NCI-H2171 (cell line): Measurements from ENCODE around the gene ZNF580.

Source experiments
- DNase-seq: peaks from one replicate; lab custom pipeline; 2025; lab: John Stamatoyannopoulos, UW

ZNF580 gene

DNA sequence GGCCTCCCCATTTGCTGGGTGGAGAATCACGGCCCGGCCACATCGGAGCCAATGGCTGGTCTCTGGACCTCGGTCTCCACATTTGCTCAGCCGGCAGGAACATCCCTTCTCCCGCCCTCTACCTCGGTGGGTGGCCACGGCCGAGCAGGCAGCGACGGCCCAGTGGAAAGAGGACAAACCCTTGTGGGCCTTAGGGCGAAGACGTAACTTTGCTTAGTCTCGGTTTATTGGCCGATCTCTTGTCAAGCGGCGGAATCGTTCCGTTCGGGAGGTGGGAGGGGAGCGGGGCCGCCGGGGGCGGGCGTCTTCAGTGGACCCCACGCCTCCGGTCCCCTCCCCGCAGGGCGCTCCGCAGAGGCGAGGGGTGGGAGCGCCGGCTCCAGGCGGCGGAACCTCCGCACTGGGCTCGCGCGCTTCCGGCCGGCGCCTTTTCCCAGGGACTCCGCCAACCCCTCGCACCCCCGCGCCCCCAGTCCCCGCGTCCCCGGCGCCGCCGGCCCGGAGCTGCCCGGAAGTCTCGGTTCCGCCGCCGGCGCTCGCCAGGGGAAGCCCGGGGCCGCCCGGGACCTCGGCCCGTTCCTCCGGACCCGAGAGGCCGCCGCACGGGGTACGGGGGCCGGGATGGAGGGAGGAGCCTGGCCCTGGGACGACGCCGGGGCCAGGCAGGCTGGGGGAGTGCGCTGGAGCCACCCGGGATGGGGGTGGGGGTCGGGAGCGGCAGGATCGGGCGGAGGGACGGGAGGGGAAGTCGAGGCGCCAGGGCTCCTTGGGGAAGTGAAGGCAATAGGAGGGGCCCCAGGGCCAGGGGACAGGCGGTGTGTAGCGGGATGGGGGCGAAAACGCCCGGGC, at the start of gene ZNF580:
Gene ZNF580, plus strand, starts transcription at position 426 of the 849 bp plus-strand sequence. CDS start 1,507 bp downstream, outside the sequence.
- DNase-seq = peak; percentile 73

GRCh38 chr19:55591555-55591954, 49.2 kb upstream of the ZNF580 start:
- no peak for DNase-seq

DNA sequence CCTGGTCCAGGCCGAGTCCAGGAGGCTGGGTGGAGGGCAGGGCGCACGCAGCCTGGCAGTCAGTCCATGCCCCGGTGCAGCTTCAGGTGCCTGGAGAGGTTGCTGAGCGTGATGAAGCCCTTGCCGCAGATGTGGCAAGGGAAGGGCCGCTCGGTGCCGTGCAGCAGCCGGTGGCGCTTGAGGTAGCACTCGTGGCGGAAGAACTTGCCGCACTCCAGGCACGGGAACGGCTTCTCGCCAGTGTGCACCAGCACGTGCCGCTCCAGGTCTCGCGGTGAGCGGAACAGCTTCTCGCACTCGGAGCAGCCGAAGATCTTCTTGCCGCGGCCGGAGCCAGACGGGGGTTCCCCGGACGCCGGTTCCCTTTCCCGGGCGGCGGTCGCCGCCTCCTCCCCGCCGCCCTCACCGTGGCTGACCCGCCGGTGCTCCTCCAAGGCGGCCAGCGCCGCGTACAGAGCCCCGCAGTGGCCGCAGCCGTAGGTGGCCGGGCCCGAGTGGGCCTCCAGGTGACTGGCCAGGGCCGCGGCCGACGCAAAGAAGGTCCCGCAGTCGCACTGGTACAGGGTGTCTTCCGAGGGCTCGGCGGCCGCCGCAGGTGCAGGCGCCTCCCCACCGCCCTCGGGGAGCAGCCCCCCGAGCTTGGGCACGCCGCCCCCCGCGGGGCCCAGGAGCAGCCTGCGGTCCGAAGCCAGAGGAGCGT, 48.3 kb upstream of the ZNF580 start:
- no peak for DNase-seq

DNA sequence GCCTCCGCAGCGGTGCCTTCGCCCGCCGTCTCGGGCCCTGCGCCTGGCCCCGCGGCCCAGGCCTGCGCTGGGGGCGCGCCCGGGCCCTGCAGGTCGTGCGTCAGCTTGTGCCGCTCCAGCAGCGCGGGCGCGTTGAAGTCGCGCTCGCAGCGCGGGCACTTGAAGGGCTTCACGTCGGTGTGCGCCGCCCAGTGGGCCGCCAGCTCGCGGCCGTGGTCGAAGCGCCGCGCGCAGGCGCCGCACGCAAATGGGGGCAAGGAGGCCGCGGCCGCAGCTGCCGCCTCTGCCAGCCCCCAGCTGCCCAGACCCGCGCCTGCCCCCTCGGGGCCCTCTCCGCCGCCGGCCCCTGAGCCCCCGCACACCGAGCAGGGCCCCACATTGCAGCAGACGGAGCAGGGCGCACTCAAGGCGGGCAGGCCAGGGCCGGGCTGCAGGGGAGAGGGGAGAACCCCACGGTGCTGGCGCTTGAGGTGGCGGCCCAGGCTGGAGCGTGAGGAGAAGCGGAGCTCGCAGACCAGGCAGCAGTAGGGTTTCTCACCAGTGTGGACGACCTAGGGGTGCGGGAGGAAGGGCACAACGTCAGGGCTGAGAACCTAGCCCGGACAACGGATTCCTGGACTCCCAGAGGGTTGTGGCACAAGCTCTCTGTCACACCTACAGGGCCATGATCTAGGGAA, 47.6 kb upstream of the ZNF580 start:
- no peak for DNase-seq

DNA sequence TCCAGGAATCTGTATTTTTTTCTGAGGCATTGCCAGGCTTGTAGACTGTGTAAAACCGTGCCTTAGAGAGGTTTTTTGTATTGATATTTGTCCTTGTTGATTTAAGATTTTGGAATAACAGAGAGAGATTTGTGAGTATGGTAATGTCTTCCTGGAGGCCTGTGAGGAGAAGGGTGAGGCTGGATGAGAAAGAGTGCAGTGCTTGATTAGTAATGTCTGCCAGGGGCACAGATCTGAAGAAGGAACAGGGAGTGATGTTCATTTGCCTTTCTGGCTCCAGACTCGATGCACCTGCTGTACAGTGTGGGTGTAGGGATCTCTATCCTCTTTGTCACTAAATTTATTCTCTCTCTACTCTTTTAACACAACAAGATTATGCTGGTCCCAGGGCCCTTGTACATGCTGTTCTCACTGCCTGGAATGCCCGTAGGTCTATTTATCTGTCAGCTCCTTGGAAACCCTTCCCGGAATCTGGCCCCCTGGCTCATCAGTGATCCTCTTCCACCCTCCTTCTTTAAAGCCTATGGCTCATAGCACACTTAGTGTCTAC, 45.7 kb upstream of the ZNF580 start:
- no peak for DNase-seq

DNA sequence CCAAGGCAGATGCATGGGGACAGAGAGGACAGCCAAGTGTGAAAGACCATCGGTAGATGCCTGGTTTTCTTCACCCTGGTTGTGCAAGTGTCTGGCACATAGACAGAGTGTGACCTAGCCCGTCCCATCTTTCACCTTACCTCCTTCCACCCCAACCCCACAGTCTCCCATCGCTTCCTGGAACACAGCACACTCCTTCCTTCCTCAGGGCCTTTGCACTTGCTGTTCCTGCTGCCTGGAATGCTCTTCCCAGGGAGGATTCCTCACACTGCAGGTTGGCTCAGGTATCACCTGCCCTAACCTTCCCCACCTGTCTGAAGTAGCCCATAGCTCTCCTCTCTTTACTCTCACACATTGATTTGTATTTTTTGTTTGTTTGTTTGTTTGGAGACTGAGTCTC, 44.5 kb upstream of the ZNF580 start:
- no peak for DNase-seq

DNA sequence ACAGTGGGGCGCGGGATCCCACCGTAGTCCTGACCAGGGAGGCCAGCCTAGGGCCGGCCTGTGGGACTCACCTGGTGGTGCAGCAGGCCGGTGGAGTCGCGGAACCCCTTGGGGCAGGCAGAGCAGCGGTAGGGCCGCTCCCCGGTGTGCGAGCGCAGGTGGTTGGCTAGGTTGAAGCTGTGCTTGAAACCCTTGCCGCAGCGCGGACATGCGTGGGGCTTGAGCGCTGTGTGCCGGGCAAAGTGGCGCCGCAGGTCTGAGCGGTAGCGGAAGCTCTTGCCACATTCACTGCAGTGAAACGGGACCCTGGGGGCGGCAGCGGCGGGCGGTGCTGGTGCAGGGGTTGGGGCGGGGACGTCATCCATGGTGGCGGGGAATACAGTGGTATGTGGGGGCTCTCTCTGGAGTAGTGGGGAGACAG, 43.3 kb upstream of the ZNF580 start:
- no peak for DNase-seq

GRCh38 chr19:55598034-55598433, 42.8 kb upstream of the ZNF580 start:
- DNase-seq = no peak

GRCh38 chr19:55598719-55599467, 41.9 kb upstream of the ZNF580 start:
- DNase-seq = peak; percentile 81

DNA sequence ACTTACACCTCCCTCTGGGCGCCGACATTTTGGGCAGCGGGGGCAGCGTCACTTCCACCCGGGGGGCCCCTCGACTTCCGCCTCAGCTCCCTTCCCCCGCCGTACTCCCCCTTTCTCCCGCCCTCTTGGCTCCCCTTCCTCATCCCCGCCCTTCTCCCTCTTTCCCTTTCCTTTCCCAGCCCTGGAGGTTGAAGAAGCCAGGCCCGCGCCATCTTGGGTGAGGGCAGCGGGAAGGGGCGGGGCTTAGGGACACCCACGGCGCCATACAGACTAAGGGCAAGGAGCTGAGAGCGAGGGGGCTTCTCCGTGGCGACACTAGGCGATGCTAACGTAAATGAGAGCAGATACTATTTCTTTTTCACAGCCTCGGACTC, 41.3 kb upstream of the ZNF580 start, which contains the start of gene FIZ1:
Gene FIZ1, minus strand, starts transcription at position 50 of the 374 bp plus-strand sequence. CDS start 1,652 bp downstream, outside the sequence.
- peak; percentile 99 for DNase-seq

- DNase-seq = peak; percentile 91
Observed at GRCh38 chr19:55599842-55600661, 40.8 kb upstream of the ZNF580 start, which contains the start of gene ZNF524. ZNF524 (plus strand) TSS chr19:55600288; CDS start chr19:55602113, 1,825 bp downstream.

- DNase-seq = no peak
Observed at GRCh38 chr19:55600662-55601028, 40.2 kb upstream of the ZNF580 start.

GRCh38 chr19:55601084-55601483, 39.7 kb upstream of the ZNF580 start:
- no peak for DNase-seq

DNA sequence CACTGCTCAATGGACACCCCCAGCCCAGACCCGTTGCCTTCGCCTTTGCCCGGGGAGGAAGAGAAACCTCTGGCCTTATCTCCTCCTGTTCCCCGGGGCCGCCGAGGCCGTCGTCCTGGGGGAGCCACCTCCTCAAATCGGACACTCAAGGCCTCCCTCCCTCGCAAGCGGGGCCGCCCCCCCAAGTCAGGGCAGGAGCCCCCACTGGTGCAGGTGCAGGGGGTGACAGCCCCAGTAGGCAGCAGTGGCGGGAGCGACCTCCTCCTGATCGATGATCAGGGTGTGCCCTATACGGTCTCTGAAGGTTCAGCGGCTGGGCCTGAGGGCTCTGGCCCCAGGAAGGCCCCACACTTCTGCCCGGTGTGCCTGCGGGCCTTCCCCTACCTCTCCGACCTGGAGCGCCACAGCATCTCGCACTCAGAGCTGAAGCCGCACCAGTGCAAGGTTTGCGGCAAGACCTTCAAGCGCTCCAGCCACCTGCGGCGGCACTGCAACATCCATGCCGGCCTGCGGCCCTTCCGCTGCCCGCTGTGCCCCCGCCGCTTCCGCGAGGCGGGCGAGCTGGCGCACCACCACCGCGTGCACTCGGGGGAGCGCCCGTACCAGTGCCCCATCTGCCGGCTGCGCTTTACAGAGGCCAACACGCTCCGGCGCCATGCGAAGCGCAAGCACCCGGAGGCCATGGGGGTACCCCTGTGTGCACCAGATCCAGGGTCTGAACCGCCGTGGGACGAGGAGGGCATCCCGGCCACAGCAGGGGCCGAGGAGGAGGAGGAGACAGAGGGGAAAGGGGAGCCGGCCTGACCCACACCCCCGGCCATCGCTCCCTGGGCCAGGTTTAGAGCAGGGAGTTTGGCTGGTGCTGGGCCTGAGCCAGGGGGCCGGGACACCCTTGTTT, 38.4 kb upstream of the ZNF580 start:
- DNase-seq = no peak

DNA sequence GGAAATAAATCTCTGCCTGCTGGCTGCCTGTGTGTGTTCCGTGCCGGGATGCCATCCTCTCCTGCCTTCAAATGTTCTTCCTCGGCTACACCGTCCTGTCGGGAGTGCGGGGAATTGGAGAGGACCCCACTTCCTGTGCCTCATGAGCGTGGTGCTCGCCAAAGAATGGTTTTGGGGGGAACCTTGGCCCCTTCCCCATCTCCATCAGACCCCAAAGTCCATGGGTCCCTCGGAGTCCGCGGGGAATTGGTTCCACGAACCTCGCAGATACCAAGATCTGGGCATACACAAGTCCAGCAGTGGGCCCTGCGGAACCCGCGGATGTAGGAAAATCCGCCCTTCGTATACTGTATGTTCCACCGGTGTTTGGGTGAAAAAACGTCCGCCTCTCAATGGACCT, 37.7 kb upstream of the ZNF580 start:
- DNase-seq = no peak

GRCh38 chr19:55603581-55604292, 37.1 kb upstream of the ZNF580 start:
- DNase-seq = no peak

GRCh38 chr19:55605207-55605636, 35.6 kb upstream of the ZNF580 start:
- DNase-seq = peak; percentile 98

- DNase-seq = peak; percentile 56
Observed at GRCh38 chr19:55605637-55606470, 34.9 kb upstream of the ZNF580 start, which contains the start of gene ZNF865. ZNF865 (plus strand) TSS chr19:55605647; CDS start chr19:55613619, 7,972 bp downstream.
